HCT116 (cell line): ENCODE data around the gene PRKCD. TPM values are rescaled to one million over a fixed set of nuclear protein-coding genes. Genes with fewer than 3 reads are reported as not detected.

Experiments
- ATAC-seq: fragments of 200-7000 bp; cut with Tn5 transposase; 2 replicates; pipeline ENCODE4 v1.9.1; 2020; ENCODE audit warnings: mild to moderate bottlenecking, moderate library complexity
- BruUV-seq: library from RNA; stranded (reverse); fragments of 400-500 nt; replicated peaks from 2 replicates; lab custom pipeline; 2021; lab: Mats Ljungman, UMichigan
- CTCF ChIA-PET: fragments of 300-600 bp; sonication (Branson Sonifier 250); formaldehyde crosslinking; loops from one replicate; lab custom pipeline; 2021; ENCODE audit warnings: antibody characterized with exemption; lab: Charles Lee
- POLR2A ChIA-PET: fragments of 300-600, 350-600 bp; sonication (Branson Sonifier 250); formaldehyde crosslinking; loops from one replicate; lab custom pipeline; 2021; ENCODE audit warnings: antibody characterized with exemption; lab: Charles Lee
- RAD21 ChIA-PET, 2 experiments: fragments of 300-600 bp; sonication (Branson Sonifier 250); formaldehyde crosslinking; loops; one replicate each; lab custom pipeline; 2023; ENCODE audit warnings: low total read pairs in 2 of 2; ENCODE audit not compliant: uncharacterized antibody in 2 of 2, unreplicated experiment in 2 of 2, low non-redundant PET in 1 of 2; lab: Charles Lee
- DNase-seq: peaks from one replicate; pipeline ENCODE4 v3.0.0-alpha.2; 2010; ENCODE audit warnings: low read depth, low spot score
- H2AFZ ChIP-seq: fragments of 200-600 bp; shearing (Covaris generic), sonication (generic); 2 replicates; pipeline ENCODE4 v1.6.1; 2017; ENCODE audit warnings: low read depth, mixed run types, mixed read lengths, antibody characterized with exemption, low read length; ENCODE audit not compliant: poor library complexity, severe bottlenecking
- H3K27ac ChIP-seq: 2 replicates; pipeline ENCODE4 v1.5.1; 2012; ENCODE audit warnings: low read depth, low read length
- H3K27me3 ChIP-seq: fragments of 200-600 bp; sonication (generic); 2 replicates; pipeline ENCODE4 v1.6.1; 2016; ENCODE audit warnings: mixed run types, low read length, mixed read lengths; ENCODE audit not compliant: insufficient read depth
- H3K36me3 ChIP-seq, 2 experiments: fragments of 200-500 bp in 1 of 2; fragments of 200-600 bp in 1 of 2; sonication (Bioruptor generic) in 1 of 2; sonication (generic) in 1 of 2; 2 replicates each; pipeline versions ENCODE4 v1.5.1 to v1.6.1; 2014 to 2016; ENCODE audit warnings: low read length in 2 of 2, inconsistent platforms in 1 of 2, mixed read lengths in 1 of 2, mixed run types in 1 of 2; ENCODE audit not compliant: insufficient read depth in 2 of 2, control insufficient read depth in 1 of 2
- H3K4me1 ChIP-seq, 2 experiments: fragments of 200-600 bp in 1 of 2; sonication (generic) in 1 of 2; 2 replicates each; pipeline versions ENCODE4 v1.5.1 to v1.6.1; 2012 to 2017; ENCODE audit warnings: low read length in 2 of 2, inconsistent platforms in 1 of 2, mild to moderate bottlenecking in 1 of 2, mixed read lengths in 1 of 2, mixed run types in 1 of 2, moderate library complexity in 1 of 2; ENCODE audit not compliant: insufficient read depth in 2 of 2, control insufficient read depth in 1 of 2
- H3K4me2 ChIP-seq: fragments of 200-600 bp; sonication (generic); 2 replicates; pipeline ENCODE4 v1.6.1; 2017; ENCODE audit warnings: mixed run types, low read length, mixed read lengths
- H3K4me3 ChIP-seq, 2 experiments: fragments of 200-600 bp in 1 of 2; sonication (generic) in 1 of 2; replicated peaks in 1 of 2; 2 replicates each; pipeline ENCODE4 v1.5.1; 2011 to 2016; ENCODE audit warnings: low read length in 2 of 2, control low read depth in 1 of 2, low read depth in 1 of 2, mild to moderate bottlenecking in 1 of 2, mixed read lengths in 1 of 2, mixed run types in 1 of 2
- H3K79me2 ChIP-seq: fragments of 200-600 bp; sonication (generic); 2 replicates; pipeline ENCODE4 v1.6.1; 2017; ENCODE audit warnings: mild to moderate bottlenecking, mixed run types, low read length, moderate library complexity, mixed read lengths; ENCODE audit not compliant: insufficient read depth
- H3K9ac ChIP-seq: fragments of 200-600 bp; sonication (generic); 2 replicates; pipeline ENCODE4 v1.6.1; 2016; ENCODE audit warnings: low read length, mixed read lengths
- H3K9me2 ChIP-seq: fragments of 200-600 bp; sonication (generic), shearing (Covaris generic); 2 replicates; pipeline ENCODE4 v1.6.1; 2017; ENCODE audit warnings: mixed run types, mild to moderate bottlenecking, moderate library complexity; ENCODE audit not compliant: insufficient read depth
- H3K9me3 ChIP-seq, 2 experiments: fragments of 200-500 bp in 1 of 2; fragments of 200-600 bp in 1 of 2; sonication (Bioruptor generic) in 1 of 2; sonication (generic) in 1 of 2; 2 replicates each; pipeline ENCODE4 v1.6.1; 2014 to 2017; ENCODE audit warnings: low read length in 2 of 2, mixed read lengths in 2 of 2, inconsistent platforms in 1 of 2, low read depth in 1 of 2, mild to moderate bottlenecking in 1 of 2, mixed run types in 1 of 2, moderate library complexity in 1 of 2; ENCODE audit not compliant: control insufficient read depth in 1 of 2, insufficient read depth in 1 of 2
- H4K20me1 ChIP-seq: fragments of 200-600 bp; sonication (generic), shearing (Covaris generic); 2 replicates; pipeline ENCODE4 v1.6.1; 2017; ENCODE audit warnings: mixed run types, mild to moderate bottlenecking, moderate library complexity; ENCODE audit not compliant: insufficient read depth
- CBX3 ChIP-seq: IDR thresholded peaks from 2 replicates; pipeline ENCODE4 v1.6.1; 2012; ENCODE audit warnings: low read depth
- CEBPB ChIP-seq: IDR thresholded peaks from 2 replicates; pipeline ENCODE4 v1.6.1; 2012; ENCODE audit warnings: low read depth
- EZH2phosphoT487 ChIP-seq: fragments of 200-600 bp; IDR thresholded peaks from 2 replicates; pipeline ENCODE4 v1.6.1; 2018; ENCODE audit warnings: antibody characterized with exemption, borderline replicate concordance
- FOSL1 ChIP-seq: IDR thresholded peaks from 2 replicates; pipeline ENCODE4 v1.6.1; 2012; ENCODE audit warnings: low read depth
- JUND ChIP-seq: IDR thresholded peaks from 2 replicates; pipeline ENCODE4 v1.6.1; 2012
- MAX ChIP-seq: IDR thresholded peaks from 2 replicates; pipeline ENCODE4 v1.6.1; 2012
- POLR2A ChIP-seq: IDR thresholded peaks from 2 replicates; pipeline ENCODE4 v1.7.0; 2011; ENCODE audit warnings: borderline replicate concordance; ENCODE audit not compliant: insufficient read depth, insufficient read length; ENCODE audit errors: extremely low read depth
- RAD21 ChIP-seq: IDR thresholded peaks from 2 replicates; pipeline ENCODE4 v1.6.1; 2012; ENCODE audit warnings: low read depth, mild to moderate bottlenecking
- REST ChIP-seq: IDR thresholded peaks from 2 replicates; pipeline ENCODE4 v1.6.1; 2012; ENCODE audit warnings: low read depth
- SIN3A ChIP-seq: IDR thresholded peaks from 2 replicates; pipeline ENCODE4 v1.6.1; 2012; ENCODE audit warnings: low read depth
- SP1 ChIP-seq: IDR thresholded peaks from 2 replicates; pipeline ENCODE4 v1.6.1; 2012; ENCODE audit warnings: low read depth
- TCF7L2 ChIP-seq: IDR thresholded peaks from 2 replicates; pipeline ENCODE4 v1.7.0; 2011; ENCODE audit warnings: borderline replicate concordance, inconsistent platforms; ENCODE audit not compliant: insufficient read depth, insufficient read length; ENCODE audit errors: extremely low read depth
- YY1 ChIP-seq: IDR thresholded peaks from 2 replicates; pipeline ENCODE4 v1.6.1; 2011; ENCODE audit warnings: low read length, low read depth, moderate library complexity, mild to moderate bottlenecking; ENCODE audit not compliant: insufficient replicate concordance; ENCODE audit errors: extremely low read depth
- ZNF274 ChIP-seq: fragments of 200-500 bp; sonication (Bioruptor generic); IDR thresholded peaks from 2 replicates; pipeline ENCODE4 v1.6.1; 2014; ENCODE audit warnings: mild to moderate bottlenecking, low read depth, low read length, inconsistent platforms
- intact Hi-C: fragments of 100-400 bp; cut with micrococcal nuclease; formaldehyde crosslinking; loops from 2 replicates; pipeline ENCODE4 v1.10.0; 2022
- total RNA-seq: library from RNA; stranded (reverse); gene quantifications from one replicate; pipeline ENCODE4 v1.2.1, GENCODE V29; 2021; ENCODE audit not compliant: unreplicated experiment
- TF ChIP-seq, protein P1 (sequence below): IDR thresholded peaks from 2 replicates; pipeline ENCODE4 v1.6.1; 2012

Gene PRKCD
- total RNA-seq, 1 experiment from 2014 or later: 34.4 TPM

- TF ChIP-seq JUND (no peak), RAD21 (no peak), YY1 (no peak), TCF7L2 (no peak), EZH2phosphoT487 (no peak), POLR2A (no peak), SP1 (no peak), SIN3A (no peak), REST (no peak), ZNF274 (no peak), FOSL1 (no peak), CBX3 (no peak), CEBPB (no peak), MAX (no peak)
- TF ChIP-seq, protein P1, sequence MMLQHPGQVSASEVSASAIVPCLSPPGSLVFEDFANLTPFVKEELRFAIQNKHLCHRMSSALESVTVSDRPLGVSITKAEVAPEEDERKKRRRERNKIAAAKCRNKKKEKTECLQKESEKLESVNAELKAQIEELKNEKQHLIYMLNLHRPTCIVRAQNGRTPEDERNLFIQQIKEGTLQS: no peak
- TF ChIP-seq, all 23 proteins: peak for 0
- no peaks in the 10 kb centered on the region for H4K20me1 ChIP-seq
- POLR2A ChIA-PET: no interaction called here
- H3K9ac ChIP-seq: no peak overlapping the region
- no peaks in the 10 kb centered on the region for H3K9me3 ChIP-seq
- no peak overlapping the region for H3K4me3 ChIP-seq
- intact Hi-C loops: no loop called here
- H3K27me3 ChIP-seq: no peaks in the 10 kb centered on the region
- no TSS peak for BruUV-seq
- H3K27ac ChIP-seq: no peak overlapping the region
- H3K36me3 ChIP-seq: peaks cover 0 to 3% of the 10 kb centered on the region in 2 experiments; a peak in 1 of 4 replicates
- H3K9me2 ChIP-seq: no peaks in the 10 kb centered on the region
- peaks cover 0 to 8% of the 10 kb centered on the region in 2 experiments; a peak in 2 of 4 replicates for H3K4me1 ChIP-seq
- no peak overlapping the region for H2AFZ ChIP-seq
- DNase-seq: no peak
- RAD21 ChIA-PET: no interaction called here
- no peak overlapping the region for H3K4me2 ChIP-seq
- CTCF ChIA-PET: interaction anchor here (1.3 kb wide), 1 partner anchor 24 kb away, joined by 4 read pairs; no protein-coding TSS in a partner anchor
- peaks cover 39% of the 10 kb centered on the region; the same call in 1 of the 2 replicates for H3K79me2 ChIP-seq
- no peak for ATAC-seq
Measured at GRCh38 chr3:53171827-53172505, 11.0 kb downstream of the PRKCD start.
